Measurements from ENCODE around the gene MMP19.
"Not testable (repeated sequence)": the region's sequence is repeated elsewhere in the genome, so short reads cannot be mapped to it uniquely, and the experiment has no call there.

MMP19 gene, protein sequence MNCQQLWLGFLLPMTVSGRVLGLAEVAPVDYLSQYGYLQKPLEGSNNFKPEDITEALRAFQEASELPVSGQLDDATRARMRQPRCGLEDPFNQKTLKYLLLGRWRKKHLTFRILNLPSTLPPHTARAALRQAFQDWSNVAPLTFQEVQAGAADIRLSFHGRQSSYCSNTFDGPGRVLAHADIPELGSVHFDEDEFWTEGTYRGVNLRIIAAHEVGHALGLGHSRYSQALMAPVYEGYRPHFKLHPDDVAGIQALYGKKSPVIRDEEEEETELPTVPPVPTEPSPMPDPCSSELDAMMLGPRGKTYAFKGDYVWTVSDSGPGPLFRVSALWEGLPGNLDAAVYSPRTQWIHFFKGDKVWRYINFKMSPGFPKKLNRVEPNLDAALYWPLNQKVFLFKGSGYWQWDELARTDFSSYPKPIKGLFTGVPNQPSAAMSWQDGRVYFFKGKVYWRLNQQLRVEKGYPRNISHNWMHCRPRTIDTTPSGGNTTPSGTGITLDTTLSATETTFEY

DNA sequence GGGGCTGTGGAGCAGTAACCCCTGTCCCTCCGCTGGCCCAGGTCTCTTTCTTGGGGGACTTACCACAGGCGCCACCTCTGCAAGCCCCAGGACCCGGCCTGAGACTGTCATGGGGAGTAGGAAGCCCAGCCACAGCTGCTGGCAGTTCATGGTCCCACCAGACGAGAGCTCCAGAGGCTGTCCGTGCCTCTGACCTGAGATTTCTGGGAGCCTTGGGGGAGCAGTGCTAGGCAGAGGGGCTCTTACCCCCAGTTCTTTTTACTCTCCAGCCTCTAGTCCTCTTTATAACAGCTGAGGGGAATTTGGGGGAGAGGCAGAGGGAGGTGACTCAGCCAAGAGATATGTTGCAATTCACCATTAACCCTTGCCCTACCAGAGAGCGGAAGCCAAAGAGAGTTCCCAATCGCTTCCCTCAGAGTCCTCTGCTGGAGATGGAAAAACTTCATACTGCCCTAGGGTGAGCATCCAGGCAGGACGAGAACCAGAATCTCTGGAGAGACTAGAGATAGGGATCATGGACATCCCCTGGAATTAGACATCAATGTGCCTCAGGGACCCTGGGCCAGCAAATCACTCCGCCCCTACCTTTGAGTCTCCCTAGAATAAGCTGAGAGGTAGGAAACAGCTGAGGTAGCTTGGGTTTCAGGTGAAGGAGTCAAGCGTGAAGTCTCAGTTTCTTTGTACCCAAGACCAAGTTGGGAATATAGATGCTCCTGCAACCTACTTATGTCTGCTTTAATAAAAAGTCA, at the start of gene MMP19:
Gene MMP19 (minus strand): TSS at position 256 of the 749 bp plus-strand sequence. CDS start 106 bp downstream, at position 150.
- no peak for DNase-seq

DNA sequence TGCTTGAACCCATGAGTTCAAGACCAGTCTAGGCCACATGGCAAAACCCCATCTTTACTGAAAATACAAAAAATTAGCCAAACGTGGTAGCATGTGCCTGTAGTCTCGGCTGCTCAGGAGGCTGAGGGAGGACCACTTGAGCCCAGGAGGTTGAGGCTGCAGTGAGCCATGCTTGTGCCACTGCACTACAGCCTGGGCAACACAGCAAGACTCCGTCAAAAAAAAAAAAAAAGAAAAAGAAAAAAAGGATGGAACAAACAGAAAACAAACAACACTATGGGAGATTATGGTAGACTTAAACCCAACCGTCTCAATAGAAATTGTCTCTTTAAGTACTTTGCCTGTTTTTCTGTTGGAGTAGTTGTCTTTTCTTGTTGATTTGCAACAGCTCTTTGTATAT, 48.6 kb upstream of the MMP19 start:
- DNase-seq, result no peak

DNA sequence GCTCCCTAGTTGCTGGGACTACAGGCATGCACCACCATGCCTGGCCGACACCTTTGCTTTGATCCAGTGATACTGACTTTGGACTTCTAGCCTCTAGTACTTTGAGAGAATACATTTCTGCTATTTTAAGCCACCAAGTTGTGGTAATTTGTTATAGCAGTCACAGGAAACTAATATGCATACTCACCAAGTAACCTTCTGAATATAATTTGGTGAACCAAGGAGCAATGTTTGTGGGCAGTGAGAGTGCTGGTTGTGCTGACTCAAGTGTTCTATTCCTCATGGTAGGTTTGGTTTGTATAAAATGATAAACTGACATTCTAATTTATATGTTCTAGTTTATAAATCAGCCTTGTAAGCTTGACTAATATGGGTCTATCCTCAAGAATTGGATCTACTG, 42.4 kb upstream of the MMP19 start:
- no peak for DNase-seq

DNA sequence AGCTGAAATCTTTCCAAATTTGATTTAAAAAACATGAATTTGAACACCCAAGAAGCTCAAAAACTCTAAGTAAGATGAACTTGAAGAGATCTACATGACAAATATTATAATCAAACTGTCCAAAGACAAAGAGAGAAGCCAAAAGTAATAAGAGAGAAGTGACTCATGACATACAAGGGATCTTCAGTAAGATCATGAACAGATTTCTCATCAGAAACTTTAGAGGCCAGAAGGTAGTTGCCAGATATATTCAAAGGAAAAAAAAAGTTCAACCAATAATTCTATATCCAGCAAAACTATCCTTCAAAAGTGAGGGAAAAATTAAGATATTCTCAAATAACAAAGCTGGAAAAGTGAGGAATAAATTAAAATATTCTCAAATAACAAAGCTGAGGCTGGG, 35.1 kb upstream of the MMP19 start:
- DNase-seq, result no peak

DNA sequence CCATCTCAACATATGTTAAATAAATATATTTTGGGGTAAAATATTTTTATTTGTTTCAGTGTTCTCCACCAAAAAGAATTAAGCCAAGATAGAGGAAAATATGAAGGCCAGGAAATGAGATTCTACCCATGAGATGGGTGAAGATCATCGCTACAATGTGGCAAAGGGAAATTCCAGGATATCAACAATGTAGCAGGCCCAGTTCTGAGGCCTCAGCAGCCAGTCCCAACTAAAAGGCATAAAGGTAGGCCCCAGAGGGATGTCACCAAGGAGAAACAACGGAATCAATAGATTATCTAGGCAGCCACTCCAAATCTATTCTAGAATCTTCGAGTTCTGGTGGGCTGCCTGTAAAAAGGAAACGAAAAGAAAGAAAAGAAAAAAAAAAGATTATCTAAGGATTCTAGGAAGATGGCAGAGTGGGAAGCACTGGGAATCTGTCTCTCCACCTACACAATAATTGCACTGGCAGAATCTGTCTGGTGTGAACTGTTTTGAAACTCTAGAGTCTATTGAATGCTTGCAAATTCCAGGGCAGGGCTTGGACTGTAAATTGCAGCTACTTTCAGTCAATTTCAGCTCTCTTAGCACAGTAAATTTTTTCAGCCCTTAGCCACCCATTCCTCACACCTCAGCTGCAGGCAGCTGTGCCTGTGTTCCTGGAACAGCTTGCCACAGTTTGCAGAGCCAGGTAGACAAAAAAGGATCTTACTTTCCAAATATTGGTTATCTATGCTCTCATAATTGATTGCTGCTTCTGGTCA, 33.1 kb upstream of the MMP19 start:
- DNase-seq, result no peak

DNA sequence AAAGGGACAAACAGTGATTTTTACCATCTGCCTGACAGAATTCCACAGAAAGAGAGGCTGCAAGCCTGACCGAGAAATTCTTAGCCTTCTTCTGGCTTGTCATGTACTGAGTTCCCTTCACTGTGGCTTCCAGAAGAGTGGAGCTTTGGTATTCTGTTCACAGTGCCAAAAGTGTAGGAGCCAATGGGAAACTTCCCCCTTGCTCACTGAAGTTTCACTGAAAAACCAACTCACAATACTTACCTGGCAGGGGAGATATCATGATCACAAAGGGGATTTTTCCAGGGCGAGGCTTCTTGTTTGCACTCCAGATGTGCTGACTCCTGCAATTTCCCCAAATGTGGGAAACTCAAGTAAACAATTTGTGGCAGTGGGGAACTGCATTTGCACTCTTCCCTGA, 31.7 kb upstream of the MMP19 start:
- DNase-seq, result no peak

DNA sequence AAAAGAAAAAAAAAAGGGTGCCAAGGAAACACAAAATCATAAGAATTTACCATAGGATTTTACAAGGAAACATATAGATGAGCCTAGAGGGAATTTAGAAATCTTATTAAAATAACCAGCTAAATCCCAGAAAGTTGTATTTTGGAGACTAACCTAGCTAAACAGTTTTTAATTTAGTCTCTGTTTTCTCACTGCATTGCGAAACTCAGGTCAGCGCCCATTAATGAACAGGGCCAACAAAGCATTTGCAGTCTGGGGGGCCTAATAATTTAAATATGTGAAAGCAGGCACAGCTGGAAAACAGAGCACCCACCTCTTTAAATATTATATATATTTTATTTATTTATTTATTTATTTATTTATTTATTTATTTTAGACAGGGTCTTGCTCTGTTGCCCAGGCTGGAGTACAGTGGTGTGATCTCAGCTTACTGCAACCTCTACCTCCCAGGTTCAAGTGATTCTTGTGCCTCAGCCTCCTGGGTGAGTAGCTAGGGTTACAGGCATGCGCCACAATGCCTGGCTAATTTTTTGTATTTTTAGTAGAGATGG, 23.8 kb upstream of the MMP19 start:
- not testable (repeated sequence) for DNase-seq

DNA sequence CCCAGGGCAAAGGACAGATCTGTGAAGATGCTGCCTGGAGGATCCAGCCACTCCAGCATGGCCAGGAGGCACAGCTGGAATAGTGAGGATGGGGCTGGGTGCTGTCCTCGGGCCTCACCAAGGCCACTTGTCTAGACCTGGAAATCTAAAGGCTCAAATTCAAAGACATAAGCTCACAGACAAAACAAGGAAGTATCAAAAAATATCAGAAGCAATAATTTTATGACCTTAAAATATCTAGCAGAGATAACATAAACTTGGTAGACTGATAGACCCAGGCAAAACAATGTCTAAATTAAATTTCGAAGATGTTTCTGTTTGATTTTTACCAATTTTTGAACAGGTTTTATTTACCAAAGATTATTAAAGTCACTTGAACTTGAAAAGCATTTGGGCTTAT, 22.6 kb upstream of the MMP19 start:
- DNase-seq, result no peak

DNA sequence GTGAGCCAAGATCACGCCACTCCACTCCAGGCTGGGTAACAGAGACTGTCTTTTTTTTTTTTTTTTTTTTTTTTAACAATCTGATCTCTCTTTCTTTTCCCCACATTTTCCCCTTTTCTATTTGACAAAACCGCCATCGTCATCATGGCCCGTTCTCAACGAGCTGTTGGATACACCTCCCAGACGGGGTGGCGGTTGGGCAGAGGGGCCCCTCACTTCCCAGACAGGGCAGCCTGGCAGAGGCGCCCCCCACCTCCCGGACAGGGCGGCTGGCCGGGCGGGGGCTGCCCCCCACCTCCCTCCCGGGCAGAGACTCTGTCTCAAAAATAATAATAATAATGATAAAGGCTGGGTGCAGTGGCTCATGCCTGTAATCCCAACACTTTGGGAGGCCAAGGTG, 20.2 kb upstream of the MMP19 start:
- DNase-seq, result not testable (repeated sequence)

DNA sequence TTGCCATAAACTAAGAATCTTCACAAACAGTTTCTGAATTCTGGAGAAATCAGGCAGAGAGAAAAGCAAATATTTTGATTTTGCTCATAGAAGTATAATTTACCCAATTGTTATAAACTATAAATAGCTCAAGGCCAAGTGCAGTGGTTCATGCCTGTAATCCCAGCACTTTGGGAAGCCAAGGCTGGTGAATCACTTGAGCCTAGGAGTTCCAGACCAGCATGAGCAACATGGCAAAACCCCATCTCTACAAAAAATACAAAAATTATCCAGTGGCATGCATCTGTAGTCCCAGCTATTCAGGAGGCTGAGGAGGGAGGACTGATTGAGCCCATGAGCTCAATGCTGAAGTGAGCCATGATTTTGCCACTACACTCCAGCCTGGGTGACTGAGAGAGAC, 19.6 kb upstream of the MMP19 start:
- no peak for DNase-seq

DNA sequence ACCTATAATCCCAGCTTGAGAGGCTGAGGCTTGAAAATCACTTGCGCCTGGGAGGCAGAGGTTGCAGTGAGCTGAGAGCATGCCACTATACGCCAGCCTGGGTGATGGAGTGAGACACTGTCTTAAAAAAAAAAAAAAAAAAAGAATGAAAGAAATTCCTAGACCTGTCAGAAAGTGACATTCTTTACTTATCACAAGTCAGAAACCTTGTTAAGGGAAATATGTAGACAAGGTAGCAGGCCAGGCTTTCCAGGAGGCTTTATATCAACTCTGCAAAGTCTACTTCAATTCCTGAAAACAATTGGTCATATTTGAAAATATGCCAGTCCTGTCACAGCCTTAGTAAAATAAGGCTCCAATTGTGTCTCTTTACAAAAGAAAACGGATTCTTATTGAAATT, 19.1 kb upstream of the MMP19 start:
- no peak for DNase-seq

DNA sequence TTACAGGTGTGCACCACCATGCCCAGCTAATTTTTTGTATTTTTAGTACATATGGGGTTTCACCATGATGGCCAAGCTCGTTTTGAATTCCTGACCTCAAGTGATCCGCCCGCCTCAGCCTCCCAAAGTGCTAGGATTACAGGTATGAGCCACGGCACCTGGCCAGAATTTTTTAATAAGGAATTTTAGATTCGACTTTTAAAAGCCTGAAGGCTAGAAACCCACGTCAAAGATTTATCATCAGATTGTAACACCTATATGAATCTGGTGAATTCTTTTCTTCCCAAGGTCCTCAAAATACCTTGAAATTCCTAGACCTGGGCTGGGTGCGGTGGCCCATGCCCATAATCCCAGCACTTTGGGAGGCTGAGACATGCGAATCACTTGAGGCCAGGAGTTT, 18.7 kb upstream of the MMP19 start:
- DNase-seq, result no peak

DNA sequence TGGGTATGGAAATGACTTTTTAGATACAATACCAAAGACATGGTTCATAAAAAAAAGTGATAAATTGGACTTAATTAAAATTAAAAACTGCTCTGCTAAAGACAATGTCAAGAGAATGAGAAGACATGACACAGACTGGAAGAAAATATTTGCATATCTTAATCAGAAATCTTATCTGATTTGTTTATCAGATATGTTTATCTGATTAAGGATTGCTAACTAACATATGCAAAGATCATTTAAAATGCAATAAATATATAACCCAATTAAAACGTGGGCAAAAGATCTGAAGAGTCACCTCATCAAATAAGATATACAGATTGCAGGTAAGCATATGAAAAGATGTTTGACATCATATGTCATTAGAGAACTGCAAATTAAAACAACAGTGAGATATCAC, 10.0 kb upstream of the MMP19 start:
- no peak for DNase-seq

DNA sequence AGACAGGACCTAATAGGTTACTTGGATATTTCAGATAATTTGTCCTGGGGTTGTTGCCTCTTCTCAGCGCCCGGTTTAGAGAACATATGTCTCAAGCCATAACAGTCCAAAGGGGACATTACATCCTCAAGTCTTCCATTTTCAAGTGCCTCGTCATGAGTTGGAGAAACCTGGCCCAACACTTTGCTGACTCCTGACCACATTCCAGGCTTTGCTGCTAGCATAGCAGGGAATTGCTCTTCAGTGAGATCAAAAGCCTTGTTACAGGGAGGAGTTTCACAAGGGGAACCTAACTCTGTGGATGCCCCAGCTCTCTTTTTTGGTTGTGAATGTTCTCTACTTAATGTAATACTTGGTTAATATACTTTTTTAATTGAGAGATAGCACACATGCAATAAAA, 8.2 kb upstream of the MMP19 start:
- no peak for DNase-seq

DNA sequence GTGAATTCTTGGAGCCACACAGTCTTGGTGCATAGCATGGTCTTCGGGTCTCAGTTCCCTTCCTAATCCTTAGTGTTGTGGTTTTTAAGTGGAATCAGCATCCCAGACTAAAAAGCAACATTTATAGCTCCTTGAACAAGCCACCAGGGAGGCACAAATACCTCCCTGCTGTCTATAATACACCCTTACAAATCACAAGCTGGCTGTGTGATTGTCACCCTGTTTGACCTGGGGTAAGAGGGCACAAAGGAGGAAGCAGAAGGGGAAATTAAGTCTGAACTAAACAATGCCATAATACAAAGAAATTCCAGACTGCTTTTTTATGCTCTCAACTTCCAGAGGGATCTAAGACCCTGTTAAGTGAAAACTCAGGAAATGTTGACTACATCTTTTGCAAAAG, 7.7 kb upstream of the MMP19 start:
- DNase-seq, result no peak

DNA sequence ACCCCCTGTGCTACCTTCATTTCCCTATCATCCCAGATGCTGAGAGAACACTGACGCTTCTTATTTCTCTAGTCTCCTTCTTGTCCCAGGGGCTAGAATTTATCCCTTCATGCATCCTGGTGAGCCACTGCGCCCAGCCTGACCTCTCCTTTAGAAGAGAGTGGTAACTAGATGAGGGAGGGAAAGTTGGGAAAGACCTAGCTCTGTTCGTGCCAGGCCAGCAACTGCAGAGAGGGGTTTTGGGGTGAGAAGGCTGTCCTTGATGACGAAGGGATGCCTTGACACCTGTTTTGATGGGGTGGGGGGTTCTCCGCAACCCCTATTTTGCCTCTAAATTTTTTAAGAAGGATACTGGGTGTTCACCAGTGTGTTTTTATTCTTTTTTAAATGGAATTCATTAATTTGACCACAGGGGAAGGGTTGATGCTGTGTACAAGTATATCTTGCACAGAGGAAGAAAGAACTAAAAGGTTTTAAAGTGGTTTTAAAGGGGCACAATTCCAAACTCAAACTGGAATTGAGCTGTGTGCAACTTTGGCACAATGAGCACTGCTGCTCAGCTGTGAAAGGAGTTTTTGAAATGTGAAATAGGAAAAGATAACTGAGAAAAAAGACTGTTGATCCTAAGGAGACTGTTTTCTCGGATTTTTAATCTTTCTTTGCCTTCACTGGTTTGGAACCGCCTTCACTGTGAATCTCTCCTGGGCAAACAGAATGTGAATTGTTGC, 7.0 kb upstream of the MMP19 start:
- no peak for DNase-seq

DNA sequence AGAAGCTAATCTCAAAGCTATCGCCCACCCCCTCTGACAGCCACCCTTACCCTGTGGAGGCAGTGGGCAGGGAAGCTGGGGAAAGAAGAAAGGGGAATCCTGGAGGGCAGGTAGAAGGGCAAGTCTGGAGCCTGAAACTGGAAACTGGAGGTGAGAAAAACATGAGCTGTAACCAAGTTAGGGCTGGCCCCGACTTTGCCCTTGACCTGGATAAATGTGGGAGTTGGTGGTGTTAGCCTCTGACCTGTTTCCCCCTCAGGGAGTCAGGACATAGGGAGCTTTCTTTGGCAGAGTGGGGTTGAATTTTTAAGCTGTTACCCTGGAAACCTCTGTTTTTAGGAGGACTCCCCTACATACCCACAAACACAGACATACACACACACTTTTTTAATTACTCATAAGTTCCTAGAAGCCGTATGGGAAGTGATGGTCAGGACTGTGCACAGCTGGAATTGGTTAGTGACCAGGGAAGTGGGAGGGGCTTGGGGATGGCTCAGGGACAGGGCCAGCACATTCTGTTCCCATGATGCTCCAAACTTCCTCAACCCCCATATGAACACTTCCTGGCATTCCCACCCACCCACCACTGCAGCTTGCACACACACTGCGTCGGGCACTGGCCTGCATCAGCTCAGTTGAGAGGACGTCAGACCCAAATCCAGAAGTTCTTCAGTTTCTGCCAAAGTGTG, 5.0 kb upstream of the MMP19 start:
- DNase-seq, result no peak

DNA sequence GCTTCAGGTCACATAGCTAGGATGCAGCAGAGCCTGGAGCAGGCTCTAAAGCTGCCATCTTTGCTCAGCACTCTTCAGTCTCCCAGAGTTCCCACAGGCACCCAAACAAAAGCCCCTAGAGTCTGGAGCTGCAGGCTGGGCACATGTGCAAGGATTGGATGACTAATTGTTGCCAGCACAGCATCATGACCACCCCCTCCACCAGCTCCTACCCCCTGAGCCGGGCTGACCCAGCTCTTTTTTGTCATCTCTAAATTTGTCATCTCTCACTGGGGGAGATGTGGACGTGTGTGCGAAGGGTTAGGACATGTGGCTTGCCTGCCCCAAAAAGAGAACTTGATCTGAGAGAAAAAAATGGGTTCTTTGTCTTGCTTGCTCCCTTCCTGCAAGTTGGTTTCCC, 4.3 kb upstream of the MMP19 start:
- peak; percentile 60 for DNase-seq

DNA sequence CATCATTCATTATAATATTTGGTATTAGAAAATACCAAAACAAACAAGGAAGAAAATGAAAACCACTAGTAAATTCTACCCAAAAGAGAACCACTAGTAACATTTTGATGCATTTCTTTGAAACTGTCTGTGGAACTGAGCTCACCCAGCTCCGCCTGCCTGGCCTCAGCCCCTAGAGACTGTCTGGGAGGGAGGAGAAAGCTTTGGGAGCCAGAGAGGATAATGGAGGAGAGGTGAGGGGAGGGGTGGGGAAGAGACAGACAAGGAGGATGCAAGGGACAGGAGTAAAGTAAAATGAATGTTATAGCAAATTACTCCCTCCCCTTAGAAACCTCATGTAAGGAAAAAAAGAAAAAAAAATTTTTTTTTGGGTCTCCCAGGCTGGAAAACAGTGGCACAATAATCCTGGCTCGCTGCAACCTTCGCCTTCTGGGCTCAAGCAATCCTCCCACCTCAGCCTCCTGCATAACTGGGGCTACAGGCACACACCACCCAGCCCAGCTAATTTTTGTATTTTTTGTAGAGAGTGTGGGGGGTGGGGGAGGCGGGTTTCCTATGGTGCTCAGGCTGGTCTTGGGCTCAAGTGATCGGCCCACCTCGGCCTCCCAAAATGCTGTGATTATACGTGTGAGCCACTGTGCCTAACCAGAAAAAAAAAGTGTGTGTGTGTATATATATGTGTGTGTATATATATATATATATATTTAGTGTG, 3.2 kb upstream of the MMP19 start:
- DNase-seq, result no peak

DNA sequence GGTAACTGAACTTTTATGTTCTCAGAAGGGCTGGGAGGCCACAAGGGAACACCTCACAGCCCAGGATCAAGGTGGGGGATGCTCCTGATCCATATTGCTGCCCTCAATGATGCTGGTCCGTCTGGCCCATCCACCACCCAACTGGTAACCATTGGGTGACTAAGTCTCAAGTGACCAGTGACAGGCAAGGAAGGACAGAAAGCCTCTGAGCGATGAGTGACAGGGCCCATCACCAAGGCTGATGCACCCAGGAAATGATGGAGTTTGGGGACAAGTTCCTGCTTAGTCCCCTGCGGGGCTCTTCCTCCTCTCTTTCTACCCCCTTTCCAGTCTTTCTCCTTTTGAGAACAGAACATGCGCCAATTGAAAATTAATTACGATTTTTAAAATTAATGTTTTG, 2.6 kb upstream of the MMP19 start:
- DNase-seq, result no peak

DNA sequence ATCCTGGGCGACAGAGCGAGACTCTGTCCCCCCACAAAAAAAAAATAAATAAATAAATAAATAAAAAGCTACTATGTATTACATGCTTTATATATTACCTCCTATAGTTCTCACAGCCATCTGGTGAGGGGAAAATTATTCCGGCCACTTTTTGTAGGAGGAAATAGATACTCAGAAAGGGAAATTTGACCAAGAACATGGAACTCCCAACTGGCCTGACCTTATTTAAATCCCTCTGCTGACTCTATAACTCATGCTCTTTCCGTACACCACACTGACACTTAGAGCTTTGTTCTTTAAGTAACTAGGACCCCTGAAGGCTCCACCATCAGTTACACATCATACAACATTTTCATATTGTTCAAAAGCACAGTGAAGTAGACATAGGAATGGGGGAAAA, 2.2 kb upstream of the MMP19 start:
- DNase-seq, result no peak
